NCI-H526 (cell line): Measurements from ENCODE around the gene ACP4.

ENCODE experiments used
- DNase-seq, 2 experiments: peaks; one replicate each; lab custom pipeline; 2025; lab: John Stamatoyannopoulos, UW

Gene ACP4

DNA sequence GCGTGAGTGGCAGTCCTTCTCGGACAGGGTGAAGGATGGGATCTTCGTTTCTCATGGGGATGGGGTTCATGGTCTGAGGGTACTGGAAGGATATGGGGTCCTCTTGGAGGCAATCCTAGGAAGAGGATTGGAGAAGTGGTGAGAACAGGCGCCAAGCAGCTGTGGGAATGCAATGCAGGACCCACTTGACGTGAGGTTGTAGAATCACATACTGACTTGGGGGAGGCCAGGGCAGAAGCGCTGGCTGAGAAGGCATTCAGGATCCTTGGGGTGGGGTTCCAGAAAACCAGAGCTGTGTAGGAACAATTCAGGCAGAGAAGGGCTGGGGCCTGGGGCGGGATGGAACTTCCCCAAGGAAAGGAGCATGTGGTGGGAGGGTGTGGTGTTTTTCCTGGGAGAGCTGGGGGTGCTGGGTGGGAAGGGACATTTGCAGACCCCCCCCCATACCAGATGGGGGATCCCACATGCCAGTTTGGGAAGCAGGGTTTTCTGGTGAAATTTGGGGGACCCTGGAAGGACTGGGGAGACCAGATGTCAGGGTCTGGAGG, 32.5 kb downstream of the ACP4 start:
- DNase-seq = no peak

DNA sequence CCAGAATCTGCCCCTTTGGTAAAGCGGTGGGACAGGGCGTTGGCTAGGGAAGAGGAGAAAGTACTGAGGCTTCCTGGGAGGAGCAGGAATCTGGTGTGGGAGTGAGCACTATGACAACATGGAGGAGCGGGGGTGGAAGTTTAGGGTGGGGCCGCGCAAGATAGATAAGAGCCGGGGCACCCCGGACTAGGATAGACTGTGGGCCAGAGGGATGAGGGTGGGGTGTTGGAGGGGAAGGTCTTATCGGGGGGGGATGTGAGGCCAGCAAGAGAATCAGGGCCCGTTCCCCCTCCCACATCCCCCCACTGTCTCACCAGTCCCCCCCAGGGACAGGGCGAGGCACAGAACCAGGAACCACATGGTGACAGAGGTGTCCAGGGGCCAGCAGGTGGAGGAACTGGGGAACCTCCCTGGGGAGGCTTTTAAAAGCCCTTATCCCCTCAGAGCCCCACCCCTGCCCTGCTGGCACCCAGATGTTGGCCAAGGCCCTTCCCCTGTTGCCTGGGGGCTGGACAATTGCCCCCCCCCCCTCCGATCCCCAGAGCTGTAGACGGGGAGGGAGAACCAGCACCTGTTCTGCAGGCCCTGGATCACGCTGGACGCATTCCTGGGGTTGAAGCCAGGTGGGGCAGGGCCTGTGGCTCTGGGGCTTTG, 33.3 kb downstream of the ACP4 start, which contains the start of gene KLK1:
KLK1 (minus strand) TSS at position 399 of the 654 bp plus-strand sequence; CDS start at position 360, 39 bp downstream.
- DNase-seq = no peak

GRCh38 chr19:50826492-50827240, 36.5 kb downstream of the ACP4 start:
- DNase-seq = no peak

DNA sequence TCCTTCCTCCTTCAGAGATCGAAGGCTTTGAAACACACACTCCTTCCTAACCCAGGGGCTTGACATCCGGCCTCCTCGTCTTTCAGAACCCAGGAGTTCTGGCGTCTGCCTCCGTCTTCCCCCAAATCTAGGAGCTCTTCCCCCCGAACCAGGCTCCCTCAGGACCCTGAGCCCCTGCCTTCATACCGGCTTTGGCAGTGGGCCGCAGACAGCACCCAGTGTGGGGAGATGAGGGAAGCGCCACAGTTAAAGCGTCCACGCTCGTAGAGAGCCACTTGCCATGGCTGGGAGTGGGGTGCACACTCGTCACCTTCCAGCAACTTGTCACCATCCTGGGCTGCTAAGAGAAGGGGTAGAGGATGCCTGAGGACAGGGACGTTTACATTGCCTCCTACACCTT, 37.3 kb downstream of the ACP4 start:
- DNase-seq = no peak

- DNase-seq = no peak
These were observed 39.6 kb downstream of the ACP4 start for GRCh38 chr19:50829801-50830200.

DNA sequence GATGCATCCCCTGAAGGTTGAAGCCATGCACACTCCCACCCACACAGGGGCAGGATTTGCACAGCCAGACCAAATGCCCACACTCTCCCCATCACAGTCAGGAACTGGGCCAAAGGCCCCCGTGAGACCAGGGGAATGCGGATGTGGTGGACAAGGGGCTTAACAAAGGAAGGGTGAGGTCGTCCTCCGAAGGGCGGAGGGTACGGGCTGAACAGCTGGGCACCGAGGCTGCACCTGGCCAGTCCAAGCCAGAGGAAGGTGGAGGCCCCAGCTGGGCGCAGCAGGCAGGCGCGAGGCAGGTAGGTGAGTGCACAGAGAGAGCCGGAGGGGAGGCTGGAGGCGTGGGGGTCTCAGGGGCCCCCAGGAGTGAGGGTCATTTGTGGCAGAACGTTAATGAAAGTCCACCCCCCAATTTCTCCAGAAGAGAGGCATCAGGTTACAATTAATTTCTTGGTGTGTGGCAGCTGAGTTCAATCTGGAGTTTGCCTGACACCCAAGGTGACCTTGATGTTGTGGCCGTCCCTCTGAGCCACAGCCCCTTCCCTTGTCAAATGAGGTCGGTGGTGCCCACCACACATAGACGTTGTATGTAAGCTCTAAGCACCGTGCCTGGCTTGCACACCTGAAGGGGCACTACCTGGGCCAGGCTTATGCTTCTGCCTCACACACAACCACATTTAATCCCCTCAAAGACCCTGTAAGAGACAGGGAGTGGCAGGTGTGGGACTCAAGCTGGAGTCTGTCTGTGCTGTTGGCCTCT, 40.2 kb downstream of the ACP4 start:
- no peak for DNase-seq

- no peak for DNase-seq
These were observed 40.8 kb downstream of the ACP4 start for GRCh38 chr19:50831026-50831396.

DNA sequence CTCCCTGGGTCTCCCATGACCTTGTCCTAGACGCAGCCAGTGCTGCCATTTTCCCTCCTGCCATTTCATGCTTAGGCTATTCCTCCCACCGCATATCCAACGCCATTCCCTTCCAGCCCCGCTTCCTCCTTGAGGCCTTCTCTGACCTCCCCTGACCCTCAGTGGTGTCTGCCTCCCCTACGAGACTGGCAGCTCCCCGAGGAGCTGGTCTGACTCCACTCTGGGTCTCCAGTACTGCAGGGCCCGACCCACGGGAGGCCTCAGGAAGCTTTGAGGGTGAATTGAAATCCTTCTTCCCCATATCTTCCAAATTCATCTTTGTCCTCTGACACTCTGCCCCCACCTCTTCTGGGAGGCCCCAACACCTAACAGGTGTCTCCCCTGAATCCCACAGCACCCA, 42.5 kb downstream of the ACP4 start:
- DNase-seq = no peak

DNA sequence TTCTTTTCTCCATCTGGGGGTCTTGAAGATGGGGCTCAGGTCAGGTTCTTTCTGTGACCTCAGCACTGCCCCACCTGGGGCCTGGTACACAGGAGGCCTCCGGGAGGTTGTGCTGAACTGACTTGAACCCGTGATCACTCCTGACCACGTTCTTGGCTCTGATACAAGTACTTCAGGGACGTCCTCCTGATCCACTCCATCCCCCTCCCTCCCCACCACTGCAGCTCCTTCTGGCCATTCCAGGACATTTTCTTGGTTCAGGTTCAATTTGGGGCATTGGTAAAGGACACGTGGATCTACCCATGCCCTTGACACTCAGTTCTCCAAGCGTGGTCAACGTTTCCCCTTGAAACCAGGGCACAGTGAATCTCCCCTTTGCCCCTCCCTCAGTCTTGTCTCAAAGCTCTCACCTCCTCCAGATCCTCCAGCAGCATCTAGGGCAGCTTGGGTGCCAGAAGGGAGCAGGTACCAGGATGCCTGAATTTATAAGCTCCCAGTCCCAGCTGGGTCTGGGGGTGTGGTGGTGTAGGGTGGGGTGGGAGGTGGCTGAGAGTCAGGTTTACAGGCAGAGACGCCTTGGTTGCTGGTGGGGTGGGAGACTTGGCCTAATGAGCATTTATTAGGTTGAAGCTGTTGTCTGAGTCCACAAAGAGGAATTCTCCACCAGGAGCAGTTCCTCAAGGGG, 43.0 kb downstream of the ACP4 start, which contains the start of gene KLK15:
KLK15 (minus strand) TSS at position 458 of the 685 bp plus-strand sequence. CDS start 2,082 bp downstream, outside the sequence.
- DNase-seq = no peak

DNA sequence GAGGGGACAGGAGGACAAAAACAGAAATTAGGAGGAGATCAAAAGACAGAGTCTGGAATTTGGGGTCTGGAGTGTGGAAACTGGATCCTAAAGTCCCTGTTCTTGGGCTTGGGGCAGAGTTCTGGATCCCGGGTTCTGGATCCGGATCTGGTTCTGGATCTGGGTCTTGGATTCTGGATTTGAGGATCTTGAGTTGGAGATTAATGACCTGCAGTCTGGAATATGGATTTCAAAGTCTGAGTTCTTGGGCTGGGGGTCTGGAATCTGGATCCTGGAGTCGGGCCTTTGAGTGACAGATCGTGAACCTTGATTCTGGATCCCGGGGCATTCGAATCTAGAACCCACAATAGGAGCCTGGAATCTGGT, 43.6 kb downstream of the ACP4 start:
- DNase-seq = no peak

DNA sequence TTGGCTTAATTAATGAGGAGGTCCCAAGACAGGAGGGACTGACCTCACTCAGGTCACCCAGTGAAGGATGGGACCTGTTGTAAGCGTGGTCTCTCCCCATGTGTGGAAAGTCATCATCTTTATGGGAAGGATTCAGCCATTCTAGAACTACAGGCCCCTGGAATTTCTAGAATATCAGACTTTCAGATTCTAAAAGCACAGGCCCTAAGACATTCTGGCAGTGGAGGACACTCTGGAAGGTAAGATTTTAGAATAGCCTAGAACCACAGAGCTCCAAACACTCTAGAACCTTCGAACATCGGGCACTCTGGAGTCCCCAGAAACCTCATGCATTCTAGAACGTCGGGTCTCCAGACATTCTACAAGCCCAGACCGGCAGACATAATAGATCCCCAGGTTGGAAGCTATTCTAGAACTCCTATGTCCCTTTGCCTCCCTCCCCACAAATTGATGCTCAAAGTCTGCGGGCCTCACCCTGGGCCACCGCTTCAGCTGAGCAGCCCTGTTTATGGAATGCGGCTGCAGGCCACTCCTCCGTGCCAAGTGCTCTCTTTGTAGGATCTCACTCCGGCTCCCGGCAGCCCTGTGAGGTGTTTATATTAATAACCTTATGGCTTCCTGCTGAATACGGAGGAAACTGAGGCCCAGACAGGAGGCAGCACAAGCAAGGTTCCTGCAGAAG, 45.0 kb downstream of the ACP4 start:
- no peak for DNase-seq

DNA sequence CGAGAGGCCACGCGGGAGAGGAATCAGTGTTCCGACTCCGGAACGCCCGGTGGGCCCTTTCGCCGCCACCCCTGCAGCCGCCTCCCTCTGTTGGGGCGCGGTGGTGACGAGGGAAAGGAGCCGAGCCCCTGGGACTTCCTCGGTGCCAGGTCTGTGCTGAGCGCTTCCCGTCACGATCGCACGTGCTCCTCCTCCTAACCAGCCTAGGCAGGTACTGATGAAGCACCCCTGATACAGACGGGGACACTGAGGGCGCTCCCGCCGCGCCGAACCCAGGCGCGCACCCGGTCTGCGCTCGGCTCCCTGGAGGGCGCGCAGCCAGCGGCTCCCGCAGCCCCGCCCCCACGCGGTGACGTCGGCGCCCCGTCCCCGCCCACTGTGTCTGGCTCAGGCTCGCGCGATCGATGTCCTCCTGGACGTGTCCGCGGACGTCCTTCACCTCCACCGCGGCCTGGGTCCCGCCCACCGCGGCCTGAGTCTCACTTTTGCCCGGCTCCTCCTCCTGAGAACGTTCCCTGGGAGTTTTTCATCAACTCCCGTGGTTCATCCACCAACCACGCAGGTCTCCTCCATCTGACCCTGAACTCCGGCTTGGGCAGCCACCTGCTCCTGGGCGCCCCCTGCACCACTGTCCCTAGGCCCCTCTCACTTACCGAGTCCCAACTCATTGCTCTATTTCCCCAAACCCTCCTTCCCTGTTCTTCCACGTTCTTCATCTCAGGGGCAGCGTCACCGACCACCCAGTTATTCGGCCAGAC, 45.7 kb downstream of the ACP4 start:
- peak in 1 of 2 experiments; percentile 79 for DNase-seq

DNA sequence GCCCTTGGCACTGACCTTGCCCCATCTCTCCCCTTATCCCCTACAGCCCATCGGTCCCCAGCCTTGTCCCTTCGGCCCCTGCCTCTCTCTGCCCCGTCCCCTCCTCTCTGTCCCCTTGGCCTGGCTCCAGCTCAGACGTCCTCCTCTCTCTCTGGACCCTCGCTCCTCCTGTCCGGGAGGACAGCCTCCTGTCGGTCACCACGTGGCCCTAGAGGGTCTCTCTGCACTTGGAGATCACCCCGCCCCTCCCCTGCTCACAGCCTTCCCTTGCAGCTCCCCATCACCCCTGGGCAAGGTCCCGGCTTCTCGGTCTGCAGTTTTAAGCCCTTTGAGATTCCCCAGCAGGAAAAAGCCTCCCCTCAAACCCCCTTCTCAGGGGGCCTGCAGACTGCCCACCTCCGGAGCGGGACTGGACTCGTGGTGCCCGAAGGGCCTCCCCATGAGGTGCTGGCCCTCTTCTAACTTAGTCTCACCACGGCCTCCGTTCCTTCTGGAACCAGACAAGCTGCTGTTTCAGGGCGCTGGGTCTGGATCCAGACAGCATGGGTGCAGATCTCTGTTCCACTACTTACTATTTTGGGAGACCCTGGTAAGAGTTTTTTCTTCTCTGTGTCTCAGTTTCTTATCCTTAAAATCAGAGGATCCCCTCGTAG, 46.5 kb downstream of the ACP4 start:
- DNase-seq = no peak

DNA sequence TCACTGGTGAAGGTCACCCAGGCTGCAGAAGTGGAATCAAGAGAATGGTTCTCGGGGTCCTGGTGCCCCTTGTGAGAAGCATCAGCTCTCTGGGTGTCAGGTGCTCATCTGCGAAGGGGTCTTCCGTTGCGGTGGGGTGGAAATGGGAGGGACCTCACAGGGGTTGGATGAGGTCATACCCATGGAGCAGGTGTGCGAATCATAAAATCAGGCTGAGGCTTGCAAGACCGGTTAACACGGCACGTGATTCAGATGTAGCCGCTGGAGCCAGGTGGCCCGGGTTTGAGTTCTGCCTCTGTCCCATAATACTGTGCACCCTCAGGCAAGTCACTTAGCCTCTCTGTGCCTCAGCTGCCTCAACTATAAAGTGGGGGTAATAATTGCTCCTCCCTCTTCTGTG, 47.1 kb downstream of the ACP4 start:
- DNase-seq = peak in 1 of 2 experiments; percentile 44

DNA sequence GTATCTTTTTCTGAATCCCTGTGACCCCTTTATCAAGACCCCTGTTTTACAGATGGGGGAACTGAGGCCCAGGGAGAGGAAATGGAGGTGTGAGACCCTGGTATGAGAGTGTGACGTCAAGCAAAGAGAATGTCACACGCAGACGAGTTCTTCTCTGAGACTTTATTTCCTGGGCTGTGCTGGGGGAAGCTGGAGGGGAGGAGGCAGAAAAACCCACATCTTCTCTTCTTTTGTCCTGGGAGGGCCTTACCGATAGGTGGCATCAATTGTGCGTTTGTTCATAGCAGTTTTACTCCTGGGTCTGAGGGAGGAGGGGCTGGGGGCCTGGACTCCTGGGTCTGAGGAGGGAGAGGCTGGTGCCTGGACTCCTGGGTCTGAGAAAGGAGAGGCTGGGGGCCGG, 48.0 kb downstream of the ACP4 start:
- DNase-seq = peak in 1 of 2 experiments; percentile 36

- no peak for DNase-seq
These were observed 49.8 kb downstream of the ACP4 start for GRCh38 chr19:50839712-50840655.

DNA sequence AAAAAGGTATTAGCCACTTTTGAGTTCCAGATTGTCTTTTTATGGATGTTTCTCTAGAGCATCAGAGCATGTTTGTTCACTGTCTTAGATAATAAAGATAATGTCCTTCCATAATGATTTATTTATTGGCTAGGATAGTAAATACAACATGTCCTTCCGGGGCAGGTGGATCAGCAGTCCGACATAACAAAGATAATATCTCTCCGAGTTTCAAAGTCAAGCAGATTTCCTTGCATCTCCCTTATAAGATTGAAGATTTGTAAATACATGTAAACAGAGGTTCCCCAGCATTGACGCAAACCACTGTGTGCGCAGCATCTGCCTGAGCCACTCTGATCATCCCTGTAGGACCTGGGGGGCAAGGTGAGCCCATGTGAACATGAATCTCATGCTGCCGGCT, 51.9 kb downstream of the ACP4 start:
- no peak for DNase-seq

- DNase-seq = no peak
These were observed 53.0 kb downstream of the ACP4 start for GRCh38 chr19:50843205-50843604.

DNA sequence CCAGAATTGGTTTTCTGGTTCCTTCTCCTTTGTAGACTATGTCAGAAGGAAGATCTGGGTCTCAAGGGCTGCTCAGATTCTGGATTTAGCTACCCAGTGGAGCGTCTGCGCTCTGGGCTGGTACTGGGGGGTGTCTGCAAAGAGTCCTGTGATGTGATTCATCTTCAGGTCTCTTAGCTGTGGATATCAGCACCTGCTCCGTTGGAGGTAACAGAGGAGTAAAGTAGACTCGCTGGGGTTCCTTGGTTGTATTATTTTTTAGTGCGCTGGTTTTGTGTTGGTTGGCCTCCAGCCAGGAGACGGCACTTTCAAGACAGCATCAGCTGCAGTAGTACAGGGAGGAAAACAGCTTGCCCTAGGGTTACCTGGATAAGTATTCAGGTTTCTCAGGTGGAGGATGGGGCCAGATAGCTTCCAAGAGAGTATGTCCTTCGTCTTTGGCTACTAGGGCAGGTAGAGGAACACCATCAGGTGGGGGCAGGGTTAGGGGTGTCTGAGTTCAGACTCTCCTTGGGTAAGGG, 53.5 kb downstream of the ACP4 start:
- DNase-seq = no peak
